HG03060 (cell line): ENCODE results near the gene LBHD2.
"Not testable (repeated sequence)": the region's sequence is repeated elsewhere in the genome, so short reads cannot be mapped to it uniquely, and the experiment has no call there.

Experiments
- ATAC-seq: cut with Tn5 transposase; IDR thresholded peaks from one replicate; pipeline ENCODE4 v1.9.1; 2021; ENCODE audit warnings: low read depth, moderate number of reproducible peaks; ENCODE audit not compliant: unreplicated experiment

LBHD2 gene

DNA sequence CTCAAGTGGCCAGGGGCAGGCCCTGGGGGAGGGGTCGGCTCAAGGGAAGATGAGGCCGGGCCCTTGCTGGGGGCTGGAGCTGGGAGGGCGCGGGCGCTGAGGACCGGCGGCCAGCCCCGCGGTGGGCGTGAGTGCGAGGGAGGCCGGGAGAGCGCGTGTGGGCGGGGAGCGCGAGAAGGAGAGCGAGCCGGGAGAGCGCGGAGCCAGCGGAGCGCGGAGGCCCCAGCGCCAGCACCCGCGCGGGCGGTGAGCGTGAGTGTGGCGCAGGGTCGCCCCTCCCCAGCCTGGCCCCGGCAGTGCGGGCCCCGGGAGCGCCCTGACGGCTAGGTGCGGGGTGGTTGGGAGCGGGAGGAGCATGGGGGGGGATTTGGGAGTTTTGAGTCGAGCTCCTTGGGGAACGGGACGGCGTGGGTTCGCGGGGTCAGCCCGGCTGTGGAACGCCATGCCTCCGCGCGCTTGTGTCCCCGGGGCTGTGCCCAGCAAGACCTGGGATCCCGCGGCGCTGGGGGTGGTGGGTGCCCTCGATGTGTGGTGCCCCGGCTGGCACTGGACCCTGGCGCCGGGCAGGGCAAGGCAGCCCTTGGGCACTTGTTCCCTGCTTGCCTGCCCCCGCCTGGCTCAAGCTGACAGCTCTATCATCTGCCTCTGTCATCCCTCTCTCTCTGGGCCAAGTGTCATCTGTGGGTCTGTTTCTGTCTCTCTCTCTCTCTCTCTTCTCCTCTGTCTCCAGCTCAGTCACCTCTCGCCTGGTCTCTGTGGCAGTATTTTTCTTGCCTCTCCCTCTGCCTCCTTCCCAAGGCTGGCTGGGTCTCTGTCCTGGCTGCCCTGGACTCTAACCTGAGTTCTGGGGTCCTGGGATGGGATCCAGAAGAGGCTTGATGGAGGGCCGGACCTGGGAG lies at the start of gene LBHD2:
LBHD2 (plus strand) TSS at position 190 of the 899 bp plus-strand sequence. CDS start 1,803 bp downstream, outside the sequence.
- no peak for ATAC-seq

DNA sequence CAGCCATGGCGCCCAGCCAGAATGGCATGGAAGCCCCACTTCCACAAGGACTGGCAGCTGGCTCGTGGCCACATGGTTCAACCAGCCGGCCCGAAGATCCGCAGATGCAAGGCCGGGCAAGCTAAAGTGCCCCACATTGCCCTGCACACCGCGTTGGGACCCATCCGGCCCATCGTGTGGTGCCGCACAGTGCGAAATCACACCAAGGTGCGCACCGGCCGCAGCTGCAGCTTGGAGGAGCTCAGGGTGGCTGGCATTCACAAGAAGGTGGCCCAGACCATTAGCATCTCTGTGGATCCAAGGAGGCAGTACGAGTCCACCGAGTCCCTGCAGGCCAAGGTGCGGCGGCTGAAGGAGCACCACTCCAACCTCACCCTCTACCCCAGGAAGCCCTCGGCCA lies 42.5 kb upstream of the LBHD2 start:
- ATAC-seq, result no peak

DNA sequence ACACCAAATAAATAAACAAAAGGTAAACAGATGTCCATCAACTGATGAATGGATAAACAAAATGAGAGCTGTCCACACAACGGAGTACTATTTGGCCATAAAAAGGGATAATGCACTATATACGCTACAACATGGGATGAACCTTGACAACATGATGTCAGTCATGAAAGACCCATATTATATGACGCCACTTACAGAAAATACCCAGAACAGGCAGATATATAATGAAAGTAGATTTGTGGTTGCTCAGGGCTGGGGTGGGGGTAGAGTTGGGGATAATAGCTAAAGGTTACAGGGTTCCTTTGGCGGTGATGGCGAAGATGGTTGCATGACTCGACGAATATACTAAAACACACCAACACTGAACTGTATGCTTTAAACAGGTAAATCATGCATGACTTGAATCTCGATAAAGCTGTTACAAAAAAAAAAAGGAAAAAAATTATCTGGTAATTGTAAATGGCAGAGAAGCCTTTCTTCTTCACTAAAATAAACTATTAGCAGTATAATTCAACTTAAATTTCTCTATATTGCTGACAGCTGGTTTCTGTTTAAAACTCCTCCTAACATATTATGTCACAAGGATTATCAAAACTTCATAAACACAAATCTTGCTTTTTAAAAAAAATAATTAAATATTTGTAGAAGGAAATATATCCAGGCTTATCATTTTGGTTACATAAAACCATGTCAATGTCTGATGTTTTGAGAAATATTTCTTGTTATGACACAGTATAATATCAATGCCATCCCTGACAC lies 40.6 kb upstream of the LBHD2 start:
- no peak for ATAC-seq

DNA sequence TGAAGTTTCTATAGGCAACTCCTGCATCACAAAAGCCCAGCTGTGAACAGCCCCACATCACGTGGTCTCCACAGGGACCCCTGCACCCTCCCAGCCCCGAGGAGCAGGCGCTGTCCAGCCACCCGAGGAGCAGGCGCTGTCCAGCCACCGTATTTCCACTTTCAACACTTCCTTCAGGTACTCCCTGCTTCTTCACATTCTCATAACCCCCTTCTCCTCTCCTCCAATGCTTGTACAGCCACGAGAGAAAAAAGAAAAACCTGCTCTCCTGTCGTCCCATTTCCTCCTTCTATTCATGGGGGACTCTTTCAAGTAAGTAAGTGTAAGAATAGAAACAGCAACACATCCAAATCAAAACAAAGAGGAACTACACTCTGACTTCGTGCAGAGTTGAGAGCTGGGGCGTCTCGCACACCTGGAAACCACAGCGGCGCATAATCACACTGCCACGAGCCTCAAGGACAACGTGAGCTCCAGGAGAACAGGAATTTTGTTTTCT lies 38.6 kb upstream of the LBHD2 start:
- ATAC-seq, result no peak

DNA sequence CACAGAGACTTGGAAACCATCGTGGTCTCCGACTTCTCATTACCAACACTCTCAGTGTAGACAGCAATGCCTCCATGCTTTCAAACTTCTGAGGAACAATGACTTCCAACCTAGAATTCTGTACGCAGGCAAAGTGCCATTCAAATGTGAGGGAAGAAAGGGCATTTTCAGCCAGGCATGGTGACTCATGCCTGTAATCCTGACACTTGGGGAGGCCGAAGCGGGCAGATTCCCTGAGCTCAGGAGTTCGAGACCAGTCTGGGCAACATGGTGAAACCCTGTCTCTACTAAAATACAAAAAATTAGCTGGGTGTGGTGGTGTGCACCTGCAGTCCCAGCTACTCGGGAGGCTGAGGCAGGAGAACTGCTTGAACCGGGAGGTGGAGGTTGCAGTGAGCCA lies 36.6 kb upstream of the LBHD2 start:
- ATAC-seq, result not testable (repeated sequence)

DNA sequence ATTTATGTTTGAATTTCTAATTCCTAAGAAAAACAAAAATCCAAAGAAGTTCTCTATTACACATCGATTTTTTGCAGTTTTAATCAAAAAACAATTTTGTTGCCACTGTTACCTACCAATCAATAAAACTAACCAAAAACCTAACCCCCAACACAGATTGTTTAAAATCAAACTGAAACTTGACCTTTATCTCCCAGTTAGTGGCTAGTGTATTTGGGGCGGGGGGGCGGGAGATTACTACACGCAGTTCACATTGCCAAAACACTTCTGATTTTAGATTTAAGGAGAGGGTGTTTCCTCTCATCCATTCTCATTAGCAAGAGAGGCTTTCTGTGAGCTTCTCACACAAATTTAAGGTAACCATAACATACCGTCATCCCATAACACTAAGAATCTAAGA lies 33.1 kb upstream of the LBHD2 start:
- ATAC-seq, result no peak

GRCh38 chr14:103052407-103052806 lies 31.6 kb upstream of the LBHD2 start:
- no peak for ATAC-seq

DNA sequence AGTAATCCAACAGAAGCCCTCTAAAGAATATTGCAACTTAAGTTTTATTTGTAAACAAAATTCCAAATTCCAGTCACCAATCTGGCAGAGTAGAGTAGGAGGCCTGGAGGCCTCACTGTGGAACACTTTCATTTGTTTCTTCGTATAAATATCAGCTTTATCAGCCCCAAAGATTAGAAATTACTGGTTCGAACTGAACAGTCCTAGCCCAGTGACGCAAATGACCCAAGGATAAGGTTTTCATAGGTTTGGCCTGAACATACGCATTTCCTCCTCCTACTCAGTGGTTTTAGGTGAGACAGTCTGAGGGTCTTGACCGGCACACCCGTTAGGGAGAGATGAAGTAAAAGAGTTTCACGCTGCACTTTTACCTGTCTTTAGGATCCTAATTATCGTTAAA lies 28.3 kb upstream of the LBHD2 start:
- ATAC-seq, result no peak

DNA sequence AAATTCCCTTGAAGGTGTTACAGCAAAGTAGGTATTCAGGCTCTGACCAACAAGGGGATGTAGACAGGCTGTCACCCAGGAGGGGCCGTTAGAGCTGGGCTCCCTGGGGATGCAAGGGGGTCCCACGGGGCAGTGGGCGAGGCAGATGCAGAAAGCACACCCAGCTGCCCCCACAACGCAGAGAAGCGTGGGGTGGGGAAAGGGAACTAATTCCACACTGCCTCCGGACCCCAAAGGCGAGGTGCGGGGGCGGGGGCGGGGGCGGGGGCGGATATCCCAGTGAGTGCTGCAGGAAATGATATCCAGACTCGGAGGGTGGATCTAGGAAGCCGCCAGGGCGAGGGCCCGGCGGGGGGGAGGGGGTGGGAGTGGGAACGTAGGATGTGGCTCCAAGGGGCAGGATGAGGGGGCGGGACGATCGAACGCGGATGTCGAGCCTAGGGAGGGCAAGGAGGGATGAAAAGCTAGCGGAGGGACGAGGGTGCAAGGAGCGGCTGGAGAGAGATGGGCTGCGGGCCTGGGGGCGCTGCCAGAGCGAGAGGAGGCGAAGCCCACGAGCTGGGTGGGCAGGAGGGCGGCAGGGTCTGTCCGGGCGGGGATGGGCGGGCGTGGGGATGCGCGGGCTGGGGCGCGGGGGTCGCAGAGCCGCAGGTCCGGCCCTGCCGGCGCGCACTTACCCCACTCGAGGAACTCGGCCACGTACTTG lies 27.5 kb upstream of the LBHD2 start:
- no peak for ATAC-seq

DNA sequence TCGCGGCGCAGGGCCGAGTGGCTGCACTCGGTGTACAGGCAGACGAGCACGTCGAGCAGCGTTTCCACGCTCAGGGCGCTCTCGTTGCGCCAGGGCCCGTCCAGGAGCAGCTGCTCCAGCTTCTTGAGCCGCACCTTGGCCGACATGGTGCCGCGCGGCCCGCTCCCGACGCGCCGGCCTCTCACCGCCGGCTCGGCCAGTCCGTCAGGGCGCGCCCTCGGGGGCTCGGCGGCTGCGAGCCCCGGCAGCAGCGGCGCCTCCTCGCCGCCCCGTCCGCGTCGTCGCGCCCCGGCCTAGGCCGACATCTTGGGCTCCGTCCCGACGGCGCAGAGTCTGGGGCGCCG lies 27.0 kb upstream of the LBHD2 start:
- ATAC-seq, result no peak

- ATAC-seq, result no peak
Observed at GRCh38 chr14:103057372-103058163, 26.4 kb upstream of the LBHD2 start, which contains the start of gene CDC42BPB. Gene CDC42BPB, minus strand, starts transcription at chr14:103057549. Its CDS starts 376 bp downstream, at chr14:103057173.

DNA sequence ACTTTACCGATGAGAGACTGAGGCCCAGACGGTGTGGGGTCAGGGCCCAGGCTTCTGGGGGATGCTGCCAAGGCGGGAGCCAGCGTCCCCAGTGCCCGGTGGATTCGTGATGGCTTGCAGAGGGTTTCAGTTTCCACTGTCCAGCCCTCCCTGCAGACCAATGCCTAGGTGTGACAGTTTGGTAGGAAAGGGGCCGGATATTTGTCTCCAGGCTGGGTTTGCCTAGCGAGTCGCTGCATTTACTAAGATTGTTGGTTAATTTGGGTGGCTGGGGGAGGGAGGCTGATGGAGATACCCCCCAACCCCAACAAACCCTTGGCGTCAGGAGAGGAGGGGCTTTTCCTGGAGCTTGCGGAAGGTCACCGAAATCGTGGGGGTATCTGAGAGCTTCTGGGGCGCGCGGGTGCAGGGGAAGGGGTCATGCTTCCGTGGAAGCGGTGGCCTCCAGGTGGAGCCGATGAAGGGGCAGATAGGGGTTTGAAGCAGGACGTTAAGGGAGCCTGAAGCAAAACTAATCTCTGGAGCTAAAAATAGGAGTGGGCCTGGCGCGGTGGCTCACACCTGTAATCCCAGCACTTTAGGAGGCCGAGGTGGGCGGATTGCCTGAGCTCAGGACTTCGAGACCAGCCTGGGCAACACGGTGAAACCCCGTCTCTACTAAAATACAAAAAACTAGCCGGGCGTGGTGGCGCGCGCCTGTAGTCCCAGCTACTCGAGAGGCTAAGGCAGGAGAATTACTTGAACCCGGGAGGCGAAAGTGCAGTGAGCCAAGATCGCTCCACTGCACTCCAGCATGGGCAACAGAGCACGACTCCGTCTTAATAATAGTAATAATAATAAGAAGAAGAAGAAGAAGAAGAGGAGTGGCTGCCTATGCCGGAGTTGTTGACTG lies 25.6 kb upstream of the LBHD2 start:
- ATAC-seq, result no peak

GRCh38 chr14:103059556-103059955 lies 24.5 kb upstream of the LBHD2 start:
- ATAC-seq, result no peak

- ATAC-seq, result no peak
Observed at GRCh38 chr14:103061482-103061976, 22.5 kb upstream of the LBHD2 start.

- no peak for ATAC-seq
Observed at GRCh38 chr14:103064436-103064835, 19.6 kb upstream of the LBHD2 start.

- ATAC-seq, result no peak
Observed at GRCh38 chr14:103064978-103065377, 19.0 kb upstream of the LBHD2 start.

DNA sequence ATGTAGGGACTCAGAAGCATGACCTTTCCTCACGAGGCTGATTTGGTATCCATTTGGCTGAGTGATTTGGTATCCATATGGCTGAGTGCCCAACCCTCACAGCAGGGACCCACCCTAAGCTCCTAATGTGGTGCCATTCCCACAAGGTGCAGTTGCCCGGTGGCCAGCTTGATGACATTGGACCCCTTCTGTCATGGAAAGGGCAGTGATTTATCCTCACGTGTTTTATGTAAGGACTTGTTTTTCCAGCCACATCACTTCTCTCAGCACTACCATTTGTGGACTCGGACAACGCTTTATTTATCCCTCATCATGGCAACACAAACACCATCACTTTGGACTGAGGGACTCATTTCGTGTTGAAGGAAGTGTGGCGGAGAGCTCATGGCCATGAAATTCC lies 18.1 kb upstream of the LBHD2 start:
- ATAC-seq, result no peak

DNA sequence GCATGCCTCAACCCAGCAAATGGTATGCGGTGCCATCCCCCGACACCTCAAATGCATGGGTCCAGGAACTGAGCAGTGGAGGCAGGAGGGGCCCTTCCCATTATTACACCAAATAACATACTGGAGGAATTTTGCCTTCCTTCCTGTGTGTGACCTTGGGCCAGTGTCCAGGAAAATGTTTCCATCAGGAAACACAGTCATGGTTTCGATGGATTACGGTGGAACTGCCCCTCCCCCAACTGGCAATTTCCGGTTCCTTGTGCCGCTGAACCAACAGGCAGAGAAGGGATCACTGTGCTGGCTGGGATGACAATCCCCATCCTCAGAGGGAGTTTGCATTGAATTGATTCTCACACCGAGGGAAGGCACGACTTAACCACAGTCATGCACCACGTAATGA lies 17.6 kb upstream of the LBHD2 start:
- ATAC-seq, result no peak
